Measurements from ENCODE around the gene ASB3.

The ASB3 gene

DNA sequence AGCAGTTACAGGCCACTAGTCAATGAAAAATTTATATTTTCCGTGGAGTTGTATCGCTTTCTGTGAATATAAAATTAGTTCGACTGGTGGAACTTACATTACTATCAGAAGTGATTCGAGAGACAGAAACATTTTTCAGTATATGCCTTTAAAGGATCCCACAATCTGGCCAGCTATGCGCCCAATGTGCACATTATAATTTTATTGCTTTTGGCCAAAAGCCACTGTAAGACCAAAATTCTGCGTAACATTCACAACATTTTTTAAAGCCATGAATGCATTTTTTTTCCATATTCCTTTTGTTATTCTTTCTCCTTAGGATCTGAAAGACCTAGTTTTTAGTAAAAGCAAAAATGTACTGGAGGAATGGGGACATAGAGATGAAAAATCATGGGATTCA is 150.2 kb downstream of the ASB3 start:
- TF ChIP-seq CREB1 (IDR thresholded peaks at IDR 0.05; ENCODE audit: low read depth) (no peak), CEBPB (IDR thresholded peaks at IDR 0.05) (no peak), RAD21 (IDR thresholded peaks at IDR 0.05; ENCODE audit: low read depth) (no peak), TCF12 (IDR thresholded peaks at IDR 0.05; ENCODE audit: low read depth) (no peak), ZBTB7A (IDR thresholded peaks at IDR 0.05; ENCODE audit: low read depth) (no peak), FOXM1 (IDR thresholded peaks at IDR 0.05; ENCODE audit: borderline replicate concordance, low read depth) (no peak), NFIC (IDR thresholded peaks at IDR 0.05) (no peak), YY1 (IDR thresholded peaks at IDR 0.05; ENCODE audit: low read depth) (no peak)
- TF ChIP-seq, protein P1, sequence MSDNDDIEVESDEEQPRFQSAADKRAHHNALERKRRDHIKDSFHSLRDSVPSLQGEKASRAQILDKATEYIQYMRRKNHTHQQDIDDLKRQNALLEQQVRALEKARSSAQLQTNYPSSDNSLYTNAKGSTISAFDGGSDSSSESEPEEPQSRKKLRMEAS (IDR thresholded peaks at IDR 0.05) = no peak

- TF ChIP-seq TCF12 (IDR thresholded peaks at IDR 0.05; ENCODE audit: low read depth) (no peak), YY1 (IDR thresholded peaks at IDR 0.05; ENCODE audit: low read depth) (no peak), USF1 (IDR thresholded peaks at IDR 0.05) (no peak), REST (IDR thresholded peaks at IDR 0.05; ENCODE audit: low read depth) (no peak), FOXM1 (IDR thresholded peaks at IDR 0.05; ENCODE audit: borderline replicate concordance, low read depth) (no peak), TEAD4 (IDR thresholded peaks at IDR 0.05) (no peak), ZBTB7A (IDR thresholded peaks at IDR 0.05; ENCODE audit: low read depth) (no peak), EGR1 (IDR thresholded peaks at IDR 0.05) (no peak), TAF1 (IDR thresholded peaks at IDR 0.05; ENCODE audit: low read depth) (no peak), CREB1 (IDR thresholded peaks at IDR 0.05; ENCODE audit: low read depth) (no peak), EP300 (IDR thresholded peaks at IDR 0.05; ENCODE audit: borderline replicate concordance) (no peak)
These were observed 150.6 kb downstream of the ASB3 start for GRCh38 chr2:53636109-53636508.

DNA sequence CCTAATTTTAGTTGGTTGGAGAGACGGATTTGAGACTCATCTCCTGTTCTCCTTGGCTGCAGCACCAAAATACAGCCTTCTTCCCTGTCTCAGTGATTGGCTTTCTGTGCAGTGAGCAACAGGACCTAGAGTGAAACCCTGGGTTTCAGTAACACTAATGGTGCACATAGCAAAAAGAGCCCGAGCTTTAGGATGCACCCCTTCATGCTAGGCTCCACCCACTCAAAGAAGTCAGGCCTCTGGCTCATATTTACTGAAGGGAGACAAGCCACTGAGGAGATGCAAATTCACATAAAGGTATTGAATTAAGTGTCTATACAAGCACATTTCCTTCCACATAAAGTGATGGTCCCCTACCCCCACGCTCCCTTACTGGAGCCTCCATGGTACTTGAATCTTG is 151.1 kb downstream of the ASB3 start:
- no peak for TF ChIP-seq REST (IDR thresholded peaks at IDR 0.05; ENCODE audit: low read depth)
- no peak for TF ChIP-seq ZBTB7A (IDR thresholded peaks at IDR 0.05; ENCODE audit: low read depth)
- no peak for TF ChIP-seq CEBPB (IDR thresholded peaks at IDR 0.05)
- TF ChIP-seq EGR1 (IDR thresholded peaks at IDR 0.05) = no peak
- no peak for TF ChIP-seq EP300 (IDR thresholded peaks at IDR 0.05; ENCODE audit: borderline replicate concordance)
- no peak for TF ChIP-seq RAD21 (IDR thresholded peaks at IDR 0.05; ENCODE audit: low read depth)
- no peak for TF ChIP-seq CREB1 (IDR thresholded peaks at IDR 0.05; ENCODE audit: low read depth)
- no peak for TF ChIP-seq TEAD4 (IDR thresholded peaks at IDR 0.05)
- TF ChIP-seq USF1 (IDR thresholded peaks at IDR 0.05) = no peak
- no peak for TF ChIP-seq NFIC (IDR thresholded peaks at IDR 0.05)
- no peak for TF ChIP-seq TCF12 (IDR thresholded peaks at IDR 0.05; ENCODE audit: low read depth)
- no peak for TF ChIP-seq FOXM1 (IDR thresholded peaks at IDR 0.05; ENCODE audit: borderline replicate concordance, low read depth)
- TF ChIP-seq YY1 (IDR thresholded peaks at IDR 0.05; ENCODE audit: low read depth) = no peak
- no peak for TF ChIP-seq TAF1 (IDR thresholded peaks at IDR 0.05; ENCODE audit: low read depth)
- TF ChIP-seq, protein P1 (IDR thresholded peaks at IDR 0.05) = no peak

GRCh38 chr2:53633441-53633840 is 153.3 kb downstream of the ASB3 start:
- TF ChIP-seq EGR1 (IDR thresholded peaks at IDR 0.05) (no peak), REST (IDR thresholded peaks at IDR 0.05; ENCODE audit: low read depth) (no peak), EP300 (IDR thresholded peaks at IDR 0.05; ENCODE audit: borderline replicate concordance) (no peak), ZBTB7A (IDR thresholded peaks at IDR 0.05; ENCODE audit: low read depth) (no peak), FOXM1 (IDR thresholded peaks at IDR 0.05; ENCODE audit: borderline replicate concordance, low read depth) (no peak), TAF1 (IDR thresholded peaks at IDR 0.05; ENCODE audit: low read depth) (no peak), RAD21 (IDR thresholded peaks at IDR 0.05; ENCODE audit: low read depth) (no peak), NFIC (IDR thresholded peaks at IDR 0.05) (no peak), CEBPB (IDR thresholded peaks at IDR 0.05) (no peak)
- TF ChIP-seq, protein P1 (IDR thresholded peaks at IDR 0.05) = no peak

All from Ishikawa (cell line).